MM.1S (cell line): Measurements from ENCODE around the gene EVL.

Experiments
- CTCF ChIP-seq: fragments of 300-600 bp; sonication (generic); IDR thresholded peaks from 2 replicates; pipeline ENCODE4 v1.5.1; 2016; ENCODE audit warnings: antibody characterized with exemption, low read length, mixed read lengths
- EZH2 ChIP-seq: fragments of 300-600 bp; sonication (generic); optimal IDR thresholded peaks from 2 replicates; pipeline ENCODE3; 2017; ENCODE audit warnings: low read depth, mild to moderate bottlenecking, antibody characterized with exemption, low read length, mixed read lengths

- no peak for TF ChIP-seq CTCF
- no peak for TF ChIP-seq EZH2
Measured at GRCh38 chr14:100132903-100133510, 67.8 kb downstream of the EVL start.
